LNCaP clone FGC (cell line): ENCODE results near the gene CHCHD1.

Experiments
- DNase-seq: peaks from one replicate; pipeline ENCODE4 v3.0.0-alpha.2; 2011; ENCODE audit warnings: low read depth
- H3K4me3 ChIP-seq: 2 replicates; pipeline ENCODE4 v1.5.1; 2011; ENCODE audit warnings: mild to moderate bottlenecking, low read depth, low read length, control low read depth
- TF ChIP-seq, protein P1 (sequence below): IDR thresholded peaks from 2 replicates; pipeline ENCODE4 v1.5.1; 2012; ENCODE audit warnings: mild to moderate bottlenecking; ENCODE audit not compliant: control insufficient read depth, insufficient read depth; ENCODE audit errors: extremely low read depth

CHCHD1 gene

DNA sequence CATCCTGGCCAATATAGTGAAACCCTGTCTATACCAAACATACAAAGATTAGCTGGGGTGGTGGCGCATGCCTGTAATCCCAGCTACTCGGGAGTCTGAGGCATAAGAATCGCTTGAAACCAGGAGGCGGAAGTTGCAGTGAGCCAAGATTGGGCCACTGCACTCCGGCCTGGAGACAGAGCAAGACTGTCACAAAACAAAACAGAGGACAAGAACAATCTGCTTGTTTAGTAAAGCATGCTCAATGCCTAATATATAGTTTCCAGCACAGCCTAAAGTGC, 39.5 kb upstream of the CHCHD1 start:
- no peak for DNase-seq
- TF ChIP-seq, protein P1, sequence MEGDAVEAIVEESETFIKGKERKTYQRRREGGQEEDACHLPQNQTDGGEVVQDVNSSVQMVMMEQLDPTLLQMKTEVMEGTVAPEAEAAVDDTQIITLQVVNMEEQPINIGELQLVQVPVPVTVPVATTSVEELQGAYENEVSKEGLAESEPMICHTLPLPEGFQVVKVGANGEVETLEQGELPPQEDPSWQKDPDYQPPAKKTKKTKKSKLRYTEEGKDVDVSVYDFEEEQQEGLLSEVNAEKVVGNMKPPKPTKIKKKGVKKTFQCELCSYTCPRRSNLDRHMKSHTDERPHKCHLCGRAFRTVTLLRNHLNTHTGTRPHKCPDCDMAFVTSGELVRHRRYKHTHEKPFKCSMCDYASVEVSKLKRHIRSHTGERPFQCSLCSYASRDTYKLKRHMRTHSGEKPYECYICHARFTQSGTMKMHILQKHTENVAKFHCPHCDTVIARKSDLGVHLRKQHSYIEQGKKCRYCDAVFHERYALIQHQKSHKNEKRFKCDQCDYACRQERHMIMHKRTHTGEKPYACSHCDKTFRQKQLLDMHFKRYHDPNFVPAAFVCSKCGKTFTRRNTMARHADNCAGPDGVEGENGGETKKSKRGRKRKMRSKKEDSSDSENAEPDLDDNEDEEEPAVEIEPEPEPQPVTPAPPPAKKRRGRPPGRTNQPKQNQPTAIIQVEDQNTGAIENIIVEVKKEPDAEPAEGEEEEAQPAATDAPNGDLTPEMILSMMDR: no peak
- H3K4me3 ChIP-seq: no peak overlapping the region

DNA sequence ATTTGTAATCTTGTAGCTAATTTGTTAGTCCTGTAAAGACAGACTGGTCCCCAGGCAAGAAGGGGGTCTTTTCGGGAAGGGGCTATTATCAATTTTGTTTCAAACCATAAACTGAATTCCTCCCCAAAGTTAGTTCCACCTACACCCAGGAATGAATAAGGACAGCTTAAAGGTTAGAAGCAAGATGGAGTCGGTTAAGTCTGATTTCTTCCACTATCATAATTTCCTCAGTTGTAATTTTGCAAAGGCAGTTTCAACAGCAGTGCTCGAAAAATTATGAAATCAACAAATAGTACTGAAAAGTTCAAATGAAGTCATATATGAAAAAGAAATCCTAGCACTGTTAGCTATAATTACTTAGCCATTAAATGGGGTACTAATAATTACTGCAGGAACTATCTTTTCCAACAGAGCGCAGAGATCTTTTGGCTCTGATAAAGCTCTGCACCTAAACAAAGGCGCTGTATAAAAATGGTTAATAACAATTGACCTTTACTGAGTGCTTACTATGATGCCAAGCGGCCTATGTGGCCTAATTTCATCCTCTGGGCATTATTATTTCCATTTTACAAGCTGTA, 38.4 kb upstream of the CHCHD1 start:
- DNase-seq: no peak
- peak overlapping the region; percentile 88 for H3K4me3 ChIP-seq
- TF ChIP-seq, protein P1: no peak

DNA sequence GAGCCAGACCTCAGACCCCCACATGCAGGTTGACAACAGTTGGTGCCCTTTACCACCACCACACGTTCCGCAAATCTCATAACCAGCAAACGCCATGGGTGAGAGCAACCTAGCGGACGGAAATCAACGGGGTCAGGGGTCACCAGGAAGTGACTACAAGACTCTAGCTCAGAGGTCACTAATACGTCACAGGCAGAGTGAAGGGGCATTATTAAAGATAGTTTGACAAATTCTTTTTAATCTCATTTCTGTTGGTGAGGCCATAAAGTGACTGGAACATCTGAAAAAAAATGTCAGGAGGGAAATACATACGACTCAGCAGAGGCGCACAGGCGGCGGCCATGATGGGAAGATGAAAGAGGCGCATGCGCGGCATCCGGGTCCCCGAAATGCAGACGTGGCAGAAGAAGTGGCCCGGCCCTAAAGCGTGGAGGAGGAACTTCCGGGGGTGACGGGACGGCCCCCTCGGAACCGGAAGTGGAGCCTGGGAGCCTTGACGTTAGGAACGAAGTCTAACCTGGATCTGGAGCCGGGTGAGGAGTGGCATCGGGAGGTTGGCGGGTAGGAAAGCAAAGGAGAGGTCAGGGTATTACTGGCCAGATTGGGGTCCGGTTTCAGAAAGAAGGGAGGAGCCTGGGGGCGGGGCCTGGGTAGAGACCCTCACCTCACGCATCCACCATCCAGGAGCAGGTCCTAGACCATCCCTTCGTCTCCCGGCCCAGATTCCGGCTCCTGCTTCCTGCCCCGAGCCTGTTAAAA, 37.8 kb upstream of the CHCHD1 start, which contains the start of gene SEC24C:
SEC24C (plus strand) TSS at position 468 of the 759 bp plus-strand sequence. CDS start 2,461 bp downstream, outside the sequence.
- TF ChIP-seq, protein P1: no peak
- peak; percentile 87 for DNase-seq
- H3K4me3 ChIP-seq: peak within 1 kb of the TSS; percentile 88

DNA sequence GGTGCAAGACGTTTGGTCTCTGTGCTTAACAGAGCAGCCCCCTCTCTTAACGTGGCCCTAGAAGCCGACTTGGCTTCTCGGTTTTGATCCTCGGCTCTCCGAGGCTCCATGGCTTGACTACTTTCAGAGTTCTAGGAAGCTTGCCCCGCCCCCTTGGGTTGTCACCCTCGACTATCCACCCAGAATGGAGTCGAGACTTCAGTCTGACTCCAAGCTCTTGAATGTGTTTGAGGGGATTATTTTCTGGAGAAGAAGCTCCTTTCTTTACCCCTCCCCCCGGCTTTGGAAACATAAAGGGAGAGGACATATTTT, 37.2 kb upstream of the CHCHD1 start:
- peak overlapping the region; percentile 88 for H3K4me3 ChIP-seq
- TF ChIP-seq, protein P1: no peak
- no peak for DNase-seq

DNA sequence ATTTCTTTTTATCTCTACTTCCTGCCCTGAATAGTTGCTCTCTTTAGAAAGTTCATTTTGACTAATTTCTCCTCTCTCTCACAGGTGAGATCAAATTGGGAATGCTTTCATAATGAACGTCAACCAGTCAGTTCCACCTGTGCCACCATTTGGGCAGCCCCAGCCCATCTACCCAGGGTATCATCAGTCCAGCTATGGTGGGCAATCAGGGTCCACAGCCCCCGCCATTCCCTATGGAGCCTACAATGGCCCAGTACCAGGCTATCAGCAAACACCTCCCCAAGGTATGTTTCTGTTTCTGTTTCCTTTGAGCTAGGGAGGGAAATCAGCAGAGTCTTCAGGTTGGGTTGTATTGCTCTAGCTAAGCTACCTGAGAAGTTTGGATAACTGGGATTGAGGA, 35.1 kb upstream of the CHCHD1 start:
- TF ChIP-seq, protein P1: no peak
- no peak for DNase-seq
- no peak overlapping the region for H3K4me3 ChIP-seq

DNA sequence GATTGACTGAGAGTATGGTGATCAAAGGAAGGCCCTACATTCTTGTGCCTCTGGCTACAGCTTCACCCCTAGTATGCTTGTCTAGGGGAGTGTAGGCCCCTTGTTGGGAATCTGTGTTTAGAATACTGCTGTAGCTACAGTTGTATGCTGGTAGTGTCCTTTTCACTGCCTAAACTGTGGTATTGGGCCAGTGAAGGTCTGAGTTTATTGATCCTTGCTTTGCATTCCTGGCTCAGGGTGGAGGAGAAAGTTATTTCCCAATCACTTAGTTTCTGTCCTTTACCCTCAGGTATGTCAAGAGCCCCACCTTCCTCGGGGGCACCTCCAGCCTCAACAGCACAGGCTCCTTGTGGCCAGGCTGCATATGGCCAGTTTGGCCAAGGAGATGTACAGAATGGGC, 31.0 kb upstream of the CHCHD1 start:
- no peak overlapping the region for H3K4me3 ChIP-seq
- DNase-seq: no peak
- TF ChIP-seq, protein P1: no peak

DNA sequence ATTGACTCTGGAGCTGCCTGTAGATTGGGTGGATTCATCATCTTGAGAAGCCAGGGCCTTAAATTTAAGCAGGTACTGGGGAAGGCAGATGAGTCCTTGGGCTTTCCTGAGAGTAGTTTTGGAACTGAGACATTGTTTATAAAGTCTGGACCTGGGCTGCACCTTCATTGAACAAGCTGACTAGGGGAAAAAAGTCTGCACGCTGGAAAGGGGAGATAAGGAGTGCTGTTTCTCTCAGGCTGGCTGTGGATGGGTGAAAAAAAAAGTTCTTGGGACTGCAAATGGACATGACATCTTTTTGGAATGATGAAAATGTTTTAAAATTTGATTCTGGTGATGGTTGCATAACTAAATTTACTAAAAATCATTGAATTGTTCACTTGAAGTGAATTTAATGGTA, 25.7 kb upstream of the CHCHD1 start:
- no peak overlapping the region for H3K4me3 ChIP-seq
- no peak for DNase-seq
- TF ChIP-seq, protein P1: no peak
